ENCODE results near the gene FBXW12. TPM values are rescaled to one million over a fixed set of nuclear protein-coding genes. Genes with fewer than 3 reads are reported as not detected.

The FBXW12 gene
- polyA plus RNA-seq, 1 donor, result 0.18 TPM

GRCh38 chr3:48429960-48430707, 58.1 kb downstream of the FBXW12 start, which contains the start of gene PLXNB1:
TSS of gene PLXNB1 (minus strand) at chr3:48430086. CDS start at chr3:48424611, 5,475 bp downstream.
- Histone ChIP-seq H3K27ac (ENCODE audit: low read length) (peak within 1 kb of the TSS; percentile 94), H3K36me3 (ENCODE audit: control insufficient read depth, insufficient read depth, low read length) (peaks cover 15% of the 10 kb centered on the region), H3K9me3 (ENCODE audit: control insufficient read depth, low read depth, low read length) (peaks cover 3% of the 10 kb centered on the region), H3K27me3 (ENCODE audit: control insufficient read depth, insufficient read depth, low read length) (no peaks in the 10 kb centered on the region), H3K4me3 (ENCODE audit: low read length) (peak within 1 kb of the TSS; percentile 83), H3K4me1 (ENCODE audit: control insufficient read depth, insufficient read depth, low read length) (peaks cover 83% of the 10 kb centered on the region)
- no CpG with 5 or more reads among the region's 15 CpGs for WGBS (ENCODE audit: insufficient coverage, low lambda C conversion rate)
- DNase-seq, result peak; percentile 94 to 98

- peak in 1 of 2 donors; percentile 28 for DNase-seq
- H3K9me3 ChIP-seq (ENCODE audit: control insufficient read depth, low read depth, low read length), result no peaks in the 10 kb centered on the region
- no CpG with 5 or more reads among the region's 1 CpG for WGBS (ENCODE audit: insufficient coverage, low lambda C conversion rate)
- H3K4me3 ChIP-seq (ENCODE audit: low read length), result no peak overlapping the region
- peaks cover 83% of the 10 kb centered on the region for H3K4me1 ChIP-seq (ENCODE audit: control insufficient read depth, insufficient read depth, low read length)
- no peaks in the 10 kb centered on the region for H3K27me3 ChIP-seq (ENCODE audit: control insufficient read depth, insufficient read depth, low read length)
- H3K36me3 ChIP-seq (ENCODE audit: control insufficient read depth, insufficient read depth, low read length), result peaks cover 15% of the 10 kb centered on the region
- peak overlapping the region; percentile 94 for H3K27ac ChIP-seq (ENCODE audit: low read length)
Observed at GRCh38 chr3:48430708-48431101, 58.7 kb downstream of the FBXW12 start.

DNA sequence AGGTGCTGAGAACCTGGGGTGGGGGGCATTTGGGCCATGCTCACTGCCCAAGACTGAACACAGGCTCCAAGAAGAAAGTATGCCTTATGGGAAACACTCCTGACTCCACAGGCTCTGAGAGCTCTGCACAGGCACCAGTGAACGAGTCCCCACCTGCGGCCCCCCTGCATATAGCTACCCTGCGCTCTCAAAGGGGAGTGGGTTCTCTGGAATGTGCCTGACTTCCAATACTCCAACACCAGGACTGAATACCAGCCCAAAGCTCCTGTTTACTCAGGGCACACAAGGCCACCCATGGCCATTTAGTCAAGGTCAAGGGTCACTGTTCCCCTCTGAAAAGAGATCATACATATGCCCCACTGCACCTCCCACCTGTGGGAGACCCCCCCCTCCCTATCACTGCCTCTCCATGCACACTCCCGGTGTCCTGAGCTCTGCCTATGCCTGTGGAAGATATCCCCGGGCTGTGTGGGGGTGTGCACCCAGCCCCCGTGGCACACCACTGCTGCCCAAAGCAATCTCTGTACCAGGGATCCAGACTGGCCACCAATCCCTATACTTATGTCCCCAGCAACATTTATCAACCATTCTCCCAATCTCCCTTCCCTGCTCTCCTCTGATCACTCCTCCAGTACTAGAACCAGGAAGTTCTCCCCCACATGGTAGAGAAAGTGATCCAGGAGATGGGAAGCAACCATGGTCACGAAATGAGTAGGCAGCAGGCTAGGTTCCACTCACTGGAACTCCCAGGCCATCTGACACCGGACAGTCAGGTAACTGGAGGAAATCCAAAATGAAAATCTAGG, 59.4 kb downstream of the FBXW12 start:
- no CpG with 5 or more reads among the region's 8 CpGs for WGBS (ENCODE audit: insufficient coverage, low lambda C conversion rate)
- Histone ChIP-seq H3K27me3 (ENCODE audit: control insufficient read depth, insufficient read depth, low read length) (no peaks in the 10 kb centered on the region), H3K27ac (ENCODE audit: low read length) (peak overlapping the region; percentile 94), H3K9me3 (ENCODE audit: control insufficient read depth, low read depth, low read length) (no peaks in the 10 kb centered on the region), H3K4me3 (ENCODE audit: low read length) (no peak overlapping the region), H3K4me1 (ENCODE audit: control insufficient read depth, insufficient read depth, low read length) (peaks cover 78% of the 10 kb centered on the region), H3K36me3 (ENCODE audit: control insufficient read depth, insufficient read depth, low read length) (peaks cover 15% of the 10 kb centered on the region)
- peak in 1 of 2 donors; percentile 31 for DNase-seq

- Histone ChIP-seq H3K4me1 (ENCODE audit: control insufficient read depth, insufficient read depth, low read length) (peaks cover 66% of the 10 kb centered on the region), H3K36me3 (ENCODE audit: control insufficient read depth, insufficient read depth, low read length) (peaks cover 15% of the 10 kb centered on the region), H3K9me3 (ENCODE audit: control insufficient read depth, low read depth, low read length) (no peaks in the 10 kb centered on the region), H3K27me3 (ENCODE audit: control insufficient read depth, insufficient read depth, low read length) (no peaks in the 10 kb centered on the region), H3K4me3 (ENCODE audit: low read length) (peak overlapping the region; percentile 36), H3K27ac (ENCODE audit: low read length) (peak overlapping the region; percentile 94)
- WGBS (ENCODE audit: insufficient coverage, low lambda C conversion rate), result no CpG with 5 or more reads among the region's 16 CpGs
- DNase-seq, result peak in 1 of 2 donors; percentile 48
Observed at GRCh38 chr3:48432411-48433371, 60.7 kb downstream of the FBXW12 start.

DNA sequence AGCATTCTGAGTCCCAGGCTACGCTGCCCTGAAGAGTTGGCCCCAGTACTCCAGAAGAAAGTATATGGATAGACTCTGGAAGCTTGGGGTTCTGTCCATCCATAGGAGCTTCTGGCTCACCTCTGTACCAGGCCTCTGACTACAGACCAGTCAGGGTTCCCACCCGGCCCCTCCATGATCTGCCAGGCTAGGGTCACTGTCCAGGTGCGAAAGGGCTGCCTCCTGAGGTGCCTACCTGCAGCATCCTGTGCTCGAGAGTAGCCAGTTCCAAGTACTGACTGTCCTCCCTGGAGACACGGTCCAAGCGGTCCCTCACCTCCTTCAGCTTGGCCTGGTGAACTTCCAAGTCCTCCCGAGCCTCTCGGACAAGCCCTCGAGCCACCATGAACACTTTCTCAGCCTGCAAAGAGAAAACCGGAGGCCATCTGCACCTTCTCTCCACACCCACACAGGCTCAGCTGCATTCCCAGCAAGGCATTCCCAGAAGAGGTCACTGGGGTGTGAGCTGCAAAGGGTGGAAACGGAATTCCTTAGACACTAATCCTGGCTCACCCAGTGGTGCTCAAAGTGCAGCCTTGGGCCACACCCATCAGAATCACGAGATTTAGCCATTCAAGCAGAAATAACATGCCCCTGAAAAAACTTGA, 61.6 kb downstream of the FBXW12 start:
- no CpG with 5 or more reads among the region's 12 CpGs for WGBS (ENCODE audit: insufficient coverage, low lambda C conversion rate)
- H3K27ac ChIP-seq (ENCODE audit: low read length), result peak overlapping the region; percentile 94
- peak overlapping the region; percentile 36 for H3K4me3 ChIP-seq (ENCODE audit: low read length)
- peaks cover 15% of the 10 kb centered on the region for H3K36me3 ChIP-seq (ENCODE audit: control insufficient read depth, insufficient read depth, low read length)
- H3K4me1 ChIP-seq (ENCODE audit: control insufficient read depth, insufficient read depth, low read length), result peaks cover 58% of the 10 kb centered on the region
- peak; percentile 91 to 96 for DNase-seq
- no peaks in the 10 kb centered on the region for H3K9me3 ChIP-seq (ENCODE audit: control insufficient read depth, low read depth, low read length)
- no peaks in the 10 kb centered on the region for H3K27me3 ChIP-seq (ENCODE audit: control insufficient read depth, insufficient read depth, low read length)

- no peak overlapping the region for H3K4me3 ChIP-seq (ENCODE audit: low read length)
- no peaks in the 10 kb centered on the region for H3K27me3 ChIP-seq (ENCODE audit: control insufficient read depth, insufficient read depth, low read length)
- DNase-seq, result peak; percentile 52 to 73
- peak overlapping the region; percentile 94 for H3K27ac ChIP-seq (ENCODE audit: low read length)
- no peaks in the 10 kb centered on the region for H3K9me3 ChIP-seq (ENCODE audit: control insufficient read depth, low read depth, low read length)
- peaks cover 15% of the 10 kb centered on the region for H3K36me3 ChIP-seq (ENCODE audit: control insufficient read depth, insufficient read depth, low read length)
- H3K4me1 ChIP-seq (ENCODE audit: control insufficient read depth, insufficient read depth, low read length), result peaks cover 62% of the 10 kb centered on the region
- WGBS (ENCODE audit: insufficient coverage, low lambda C conversion rate), result no CpG with 5 or more reads among the region's 15 CpGs
Observed at GRCh38 chr3:48434591-48435222, 62.7 kb downstream of the FBXW12 start.

DNA sequence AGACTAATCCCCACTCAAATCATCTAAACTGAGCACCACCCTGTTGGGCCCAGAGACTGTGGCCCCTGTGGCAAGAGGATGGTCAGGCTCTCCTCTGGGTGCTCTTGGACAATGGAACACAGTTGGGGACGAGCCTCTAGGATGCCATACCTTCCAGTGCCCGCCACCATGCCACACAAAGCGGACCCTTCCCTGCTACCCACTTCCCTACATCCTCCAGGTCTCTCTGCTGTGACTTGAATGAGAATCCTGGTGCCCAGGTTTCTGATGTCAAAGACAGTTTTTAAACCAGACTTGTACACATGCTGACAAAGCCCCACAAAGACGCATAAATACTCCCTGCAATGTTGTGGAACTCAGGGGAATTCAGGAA, 63.2 kb downstream of the FBXW12 start:
- H3K27ac ChIP-seq (ENCODE audit: low read length), result peak overlapping the region; percentile 94
- peaks cover 60% of the 10 kb centered on the region for H3K4me1 ChIP-seq (ENCODE audit: control insufficient read depth, insufficient read depth, low read length)
- peaks cover 15% of the 10 kb centered on the region for H3K36me3 ChIP-seq (ENCODE audit: control insufficient read depth, insufficient read depth, low read length)
- H3K9me3 ChIP-seq (ENCODE audit: control insufficient read depth, low read depth, low read length), result no peaks in the 10 kb centered on the region
- no CpG with 5 or more reads among the region's 4 CpGs for WGBS (ENCODE audit: insufficient coverage, low lambda C conversion rate)
- H3K4me3 ChIP-seq (ENCODE audit: low read length), result no peak overlapping the region
- no peak for DNase-seq
- H3K27me3 ChIP-seq (ENCODE audit: control insufficient read depth, insufficient read depth, low read length), result no peaks in the 10 kb centered on the region

DNA sequence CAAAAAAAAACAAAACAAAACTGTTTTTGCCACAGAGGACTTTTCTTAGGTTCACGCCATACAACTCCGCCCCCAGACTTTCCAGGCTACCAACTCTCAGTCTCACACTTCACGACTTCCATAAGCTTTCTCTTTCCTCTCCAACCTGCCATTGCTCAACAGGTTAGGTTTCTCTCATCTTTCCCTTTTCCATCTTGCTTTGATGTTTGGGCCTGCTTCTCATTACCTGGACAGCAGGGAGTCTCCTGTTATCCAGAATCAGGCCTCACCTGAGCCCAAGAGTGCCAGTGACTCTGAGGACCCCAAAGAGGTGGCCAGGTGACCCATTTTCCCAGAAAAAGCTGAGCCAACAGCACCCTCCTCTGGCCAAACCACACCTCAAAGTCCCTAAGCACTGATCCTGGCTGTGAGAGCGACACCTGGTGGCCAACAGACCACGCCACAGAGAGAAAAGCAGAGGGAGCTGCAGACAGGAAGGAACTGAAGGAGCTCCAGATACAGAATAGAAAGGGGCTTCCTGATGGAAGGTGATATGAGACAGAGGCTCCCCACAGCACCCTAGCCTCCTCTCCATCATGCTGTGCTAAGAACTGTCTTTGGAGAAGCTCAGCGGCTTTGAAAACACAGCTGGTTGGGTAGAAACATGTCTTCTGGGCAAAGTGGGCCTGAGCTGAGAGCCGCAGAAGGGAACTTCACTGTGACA, 63.9 kb downstream of the FBXW12 start:
- Histone ChIP-seq H3K27me3 (ENCODE audit: control insufficient read depth, insufficient read depth, low read length) (no peaks in the 10 kb centered on the region), H3K27ac (ENCODE audit: low read length) (peak overlapping the region; percentile 94), H3K9me3 (ENCODE audit: control insufficient read depth, low read depth, low read length) (no peaks in the 10 kb centered on the region), H3K36me3 (ENCODE audit: control insufficient read depth, insufficient read depth, low read length) (peaks cover 15% of the 10 kb centered on the region), H3K4me3 (ENCODE audit: low read length) (no peak overlapping the region), H3K4me1 (ENCODE audit: control insufficient read depth, insufficient read depth, low read length) (peaks cover 53% of the 10 kb centered on the region)
- DNase-seq, result peak; percentile 80 to 81
- 80% methylated on average over 1 of the region's 7 CpGs for WGBS (ENCODE audit: insufficient coverage, low lambda C conversion rate)

GRCh38 chr3:48436477-48436787, 64.4 kb downstream of the FBXW12 start:
- peaks cover 51% of the 10 kb centered on the region for H3K4me1 ChIP-seq (ENCODE audit: control insufficient read depth, insufficient read depth, low read length)
- H3K36me3 ChIP-seq (ENCODE audit: control insufficient read depth, insufficient read depth, low read length), result peaks cover 15% of the 10 kb centered on the region
- H3K9me3 ChIP-seq (ENCODE audit: control insufficient read depth, low read depth, low read length), result no peaks in the 10 kb centered on the region
- WGBS (ENCODE audit: insufficient coverage, low lambda C conversion rate), result no CpG with 5 or more reads among the region's 1 CpG
- no peak for DNase-seq
- no peak overlapping the region for H3K27ac ChIP-seq (ENCODE audit: low read length)
- no peaks in the 10 kb centered on the region for H3K27me3 ChIP-seq (ENCODE audit: control insufficient read depth, insufficient read depth, low read length)
- H3K4me3 ChIP-seq (ENCODE audit: low read length), result no peak overlapping the region
